Subcutaneous adipose tissue (tissue), 4 donors: ENCODE measurements around the gene L2HGDH. TPM values are rescaled to one million over a fixed set of nuclear protein-coding genes. Genes with fewer than 3 reads are reported as not detected.

Source experiments
- CTCF ChIP-seq: fragments of 450-650 bp; IDR thresholded peaks from one replicate; pipeline ENCODE4 v1.5.1; 2016; ENCODE audit warnings: low read depth, mild to moderate bottlenecking, control low read depth, antibody characterized with exemption, moderate library complexity
- total RNA-seq, 4 donors: library from RNA; depleted of rRNA; stranded (reverse); fragments of >200 nt; gene quantifications; one replicate each; pipeline ENCODE4 v1.1.0, GENCODE V29; 2016

Gene L2HGDH
- total RNA-seq, 4 donors from 2014 or later: 3.1 to 6.7 (median 4.6) TPM

GRCh38 chr14:50320283-50320682 is 8.3 kb upstream of the L2HGDH start:
- no peak for TF ChIP-seq CTCF

GRCh38 chr14:50319721-50320120 is 7.7 kb upstream of the L2HGDH start:
- TF ChIP-seq CTCF: no peak

- TF ChIP-seq CTCF: no peak
These were observed 7.3 kb upstream of the L2HGDH start for GRCh38 chr14:50319293-50319692.

- TF ChIP-seq CTCF: no peak
These were observed 6.1 kb upstream of the L2HGDH start for GRCh38 chr14:50318031-50318626.

- no peak for TF ChIP-seq CTCF
These were observed 665 bp upstream of the L2HGDH start for GRCh38 chr14:50312734-50313054.

GRCh38 chr14:50311337-50311971 is 575 bp downstream of the L2HGDH start:
- TF ChIP-seq CTCF: no peak

GRCh38 chr14:50310445-50310844 is 1.6 kb downstream of the L2HGDH start:
- no peak for TF ChIP-seq CTCF
